Activated CD4-positive, alpha-beta T cell treated with anti-CD3 and anti-CD28 coated beads, Interleukin-2, amount 50 U/mL, for 1 hour (primary cell): Measurements from ENCODE around the gene POLDIP3.

Source experiments
- DNase-seq: peaks from one replicate; pipeline ENCODE4 v3.0.0-alpha.2; 2020

POLDIP3 gene

DNA sequence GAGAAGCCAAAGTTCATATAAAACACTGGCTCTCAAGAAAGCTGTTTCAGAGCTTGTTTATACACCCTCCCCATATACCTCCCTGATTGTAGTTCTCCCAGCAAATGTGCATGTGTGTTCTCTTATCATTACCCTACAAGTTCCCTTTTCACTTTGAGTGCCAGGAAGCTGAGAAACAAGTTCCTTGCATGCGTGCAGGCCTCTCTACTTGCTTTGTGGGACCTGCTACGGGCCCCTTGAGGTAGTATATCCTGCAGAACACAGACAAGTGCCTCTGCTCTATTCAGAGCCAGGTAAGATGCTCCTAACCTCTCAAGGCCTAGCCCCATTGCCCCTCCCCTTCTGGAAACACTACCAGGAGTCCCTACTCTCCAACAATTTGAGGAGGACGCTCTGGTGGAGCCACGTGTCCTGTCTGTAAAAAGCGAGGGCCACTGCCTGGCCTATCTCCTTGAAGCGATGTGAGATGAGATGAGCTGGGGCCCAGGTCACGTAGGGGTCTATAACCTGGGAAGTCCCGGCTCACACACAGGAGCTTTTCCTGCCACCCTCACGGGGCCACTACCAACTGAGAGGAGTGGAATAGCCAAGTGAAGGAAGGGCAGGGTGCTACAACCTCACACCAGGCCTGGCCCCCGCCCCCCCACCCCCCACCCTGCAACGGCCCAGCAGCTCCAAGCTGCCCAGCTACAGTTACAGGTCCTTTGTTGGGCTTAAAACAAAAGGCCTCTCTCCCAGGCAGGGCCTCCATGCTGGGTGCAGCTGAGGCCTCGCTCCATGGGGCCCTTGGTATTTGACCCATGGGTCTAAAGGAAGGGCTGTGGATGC lies 28.3 kb upstream of the POLDIP3 start:
- no peak for DNase-seq

- DNase-seq: no peak
Observed at GRCh38 chr22:42641801-42642413, 27.2 kb upstream of the POLDIP3 start.

DNA sequence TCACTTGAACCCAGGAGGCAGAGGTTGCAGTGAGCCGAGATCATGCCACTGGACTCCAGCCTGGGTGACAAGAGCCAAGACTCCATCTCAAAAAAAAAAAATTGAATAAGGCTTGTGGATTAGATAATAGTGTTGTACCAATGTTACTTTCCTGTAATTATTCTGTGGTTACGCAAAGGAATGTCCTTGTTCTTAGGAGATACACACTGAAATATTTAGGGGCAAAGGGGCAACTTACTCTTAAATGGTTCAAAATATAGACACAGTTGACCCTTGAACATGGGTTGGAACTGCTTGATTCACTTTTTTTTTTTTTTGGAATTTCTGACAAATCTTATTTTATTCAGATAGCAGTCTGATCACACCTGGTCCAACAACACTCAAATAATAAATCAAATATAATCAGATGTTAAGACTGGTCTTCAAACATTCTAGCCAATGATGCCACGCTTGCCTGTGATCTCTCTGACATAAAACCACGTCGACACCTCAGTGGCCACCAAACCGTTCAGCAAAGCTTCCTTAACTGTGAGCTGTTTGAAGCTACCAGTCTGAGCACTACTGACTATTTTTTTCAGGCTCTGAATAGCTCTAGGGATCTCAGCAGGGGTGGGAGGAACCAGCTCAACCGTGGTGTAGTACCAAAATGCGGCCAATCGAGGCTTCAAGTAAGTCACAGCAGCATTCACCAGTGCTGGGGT lies 25.0 kb upstream of the POLDIP3 start:
- DNase-seq: no peak

GRCh38 chr22:42637555-42637954 lies 22.9 kb upstream of the POLDIP3 start:
- DNase-seq: no peak

DNA sequence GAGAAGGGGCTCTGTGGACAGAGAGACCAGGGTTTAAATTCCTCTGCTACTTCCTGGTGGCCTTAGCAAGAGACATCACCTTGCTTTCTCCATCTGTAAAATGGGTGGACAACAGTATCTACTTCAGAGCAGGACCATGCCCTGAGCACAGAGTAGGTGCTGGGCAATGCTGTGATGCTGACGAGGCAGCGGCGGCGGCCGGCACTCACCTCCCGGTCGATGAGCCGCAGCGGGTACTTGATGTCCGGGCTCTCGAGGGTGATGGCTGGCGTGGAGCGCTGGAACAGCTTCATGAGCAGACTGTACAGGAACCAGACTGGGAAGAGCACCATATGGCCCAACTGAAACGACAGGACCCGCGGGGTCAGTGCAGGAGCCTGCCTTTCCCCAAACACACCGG lies 21.8 kb upstream of the POLDIP3 start:
- no peak for DNase-seq

DNA sequence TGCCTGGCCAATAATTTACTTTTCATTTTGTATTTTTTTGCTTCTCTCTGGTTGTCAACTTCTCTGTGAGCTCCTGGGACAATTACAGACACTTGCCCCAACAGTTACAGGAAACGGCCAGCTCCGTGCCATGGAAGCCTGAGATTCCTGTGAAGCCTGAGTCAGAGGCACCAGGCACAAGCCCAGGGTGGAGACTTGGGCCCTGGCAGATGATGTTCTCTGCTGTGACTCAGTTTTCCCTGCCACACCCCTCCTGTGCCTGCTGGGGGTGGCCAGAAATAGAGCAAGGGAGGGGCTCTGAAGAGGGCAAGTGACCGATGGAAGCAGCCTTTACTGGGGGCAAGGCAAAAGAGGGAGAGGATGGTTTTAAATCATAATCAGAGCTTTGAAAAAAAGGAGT lies 20.8 kb upstream of the POLDIP3 start:
- DNase-seq: no peak

DNA sequence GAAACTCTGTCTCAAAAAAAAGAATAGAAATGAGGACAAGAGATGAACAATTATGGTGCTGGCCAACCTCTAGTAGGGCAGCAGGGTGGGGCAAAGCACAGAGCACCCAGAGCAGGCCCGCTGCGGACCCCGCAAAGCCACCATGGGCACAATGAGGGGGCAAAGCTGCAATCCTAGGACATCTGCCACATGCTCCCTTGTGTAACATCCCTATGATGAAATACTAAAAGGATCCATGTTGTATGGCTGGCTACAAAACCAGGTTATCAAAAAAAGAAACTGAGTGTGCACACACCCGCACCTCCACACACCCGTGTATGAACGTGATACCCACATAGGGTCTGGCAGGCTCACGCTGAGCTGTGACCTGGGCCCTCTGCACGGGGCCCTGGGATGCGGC lies 18.3 kb upstream of the POLDIP3 start:
- no peak for DNase-seq

- no peak for DNase-seq
Observed at GRCh38 chr22:42632096-42632495, 17.4 kb upstream of the POLDIP3 start.

DNA sequence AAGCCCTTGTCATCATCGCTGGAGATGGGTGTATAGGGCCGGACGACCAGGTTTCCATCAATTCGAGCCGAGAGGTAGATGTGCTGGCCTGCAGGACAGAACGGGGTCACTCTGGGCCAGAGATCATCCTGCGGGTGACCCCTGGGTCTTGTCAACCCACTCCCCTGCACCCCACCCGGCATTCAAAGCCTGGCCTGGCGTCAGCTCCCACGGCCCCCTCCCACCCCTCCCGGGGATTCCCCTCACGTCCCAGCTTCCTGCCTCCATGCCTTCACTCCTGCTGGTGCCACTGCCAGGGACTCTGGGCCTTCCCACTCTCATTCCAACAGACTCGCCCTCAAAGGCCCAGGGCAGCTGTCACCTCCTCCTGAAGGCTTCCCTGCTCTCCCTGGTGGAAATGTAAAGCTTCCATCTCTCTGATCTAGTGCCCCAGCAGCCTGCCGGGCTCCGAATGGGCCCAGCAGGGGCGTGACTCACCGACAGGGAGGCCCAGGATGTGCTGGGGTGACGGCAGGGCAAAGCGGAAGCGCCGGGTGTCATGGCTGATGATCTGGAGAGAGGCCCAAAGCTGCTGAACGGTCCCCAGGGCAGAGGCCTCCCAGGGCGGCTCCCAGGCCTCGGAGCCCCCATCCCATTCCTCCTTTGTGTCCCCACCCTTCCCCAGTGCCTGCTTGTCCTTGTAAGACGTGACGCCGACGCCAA lies 16.4 kb upstream of the POLDIP3 start:
- DNase-seq: no peak

DNA sequence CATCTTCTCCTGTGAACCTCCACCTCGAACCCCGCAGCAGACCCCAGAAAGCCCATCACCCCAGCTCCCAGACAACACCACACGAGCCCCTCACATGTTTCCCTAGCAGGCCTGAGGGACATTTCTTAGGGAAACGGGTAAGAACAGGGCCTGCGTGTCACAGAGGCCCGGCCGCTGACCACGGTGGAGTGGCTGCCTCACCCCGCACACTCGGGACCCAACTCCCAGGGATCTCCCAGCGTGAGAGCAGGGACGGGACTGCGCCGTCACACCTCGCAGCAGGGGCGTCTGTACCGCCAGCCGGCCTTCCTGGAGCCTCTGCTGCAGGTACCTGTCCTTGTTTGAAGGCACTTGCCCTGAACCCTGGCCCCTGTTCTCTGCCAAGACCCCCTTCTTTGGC lies 15.5 kb upstream of the POLDIP3 start:
- DNase-seq: no peak

DNA sequence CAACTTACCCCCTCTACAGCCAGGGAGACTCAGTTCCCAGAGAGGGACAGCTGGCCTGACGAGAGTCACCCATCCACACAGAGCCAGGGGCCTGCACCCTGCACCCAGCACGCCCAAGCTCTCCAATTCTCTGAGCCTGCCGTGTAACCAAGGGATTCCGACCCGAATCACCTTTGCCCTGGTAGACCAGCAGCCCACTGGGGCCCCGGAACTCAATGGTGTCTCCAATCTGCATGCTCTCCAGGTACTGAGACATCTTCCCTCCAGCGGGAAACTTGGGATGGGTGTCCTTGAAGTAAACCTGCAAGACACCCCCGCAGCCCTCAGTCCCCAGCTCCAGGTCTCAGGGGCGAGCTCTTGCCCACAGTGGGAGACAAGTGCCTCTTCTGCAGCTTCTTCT lies 13.3 kb upstream of the POLDIP3 start:
- DNase-seq: no peak

- DNase-seq: no peak
Observed at GRCh38 chr22:42626951-42627625, 12.4 kb upstream of the POLDIP3 start.

GRCh38 chr22:42626431-42626830 lies 11.7 kb upstream of the POLDIP3 start:
- no peak for DNase-seq

DNA sequence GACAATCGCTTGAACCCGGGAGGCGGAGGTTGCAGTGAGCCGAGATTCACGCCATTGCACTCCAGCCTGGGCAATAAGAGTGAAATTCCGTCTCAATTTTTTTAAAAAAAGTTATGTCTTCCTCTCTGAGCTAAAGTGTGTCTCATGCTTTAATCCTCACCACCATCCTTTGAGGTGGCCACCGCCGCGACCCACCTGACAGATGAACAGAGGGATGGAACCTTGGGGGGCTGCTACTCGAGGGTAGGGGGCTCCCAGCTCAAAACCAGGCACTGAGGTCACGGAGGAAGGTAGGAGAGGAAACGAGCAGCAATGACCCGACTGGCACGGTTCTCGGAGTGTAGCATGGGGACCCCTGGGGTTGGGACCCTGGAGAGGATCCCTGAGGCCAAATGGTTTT lies 10.7 kb upstream of the POLDIP3 start:
- DNase-seq: no peak

DNA sequence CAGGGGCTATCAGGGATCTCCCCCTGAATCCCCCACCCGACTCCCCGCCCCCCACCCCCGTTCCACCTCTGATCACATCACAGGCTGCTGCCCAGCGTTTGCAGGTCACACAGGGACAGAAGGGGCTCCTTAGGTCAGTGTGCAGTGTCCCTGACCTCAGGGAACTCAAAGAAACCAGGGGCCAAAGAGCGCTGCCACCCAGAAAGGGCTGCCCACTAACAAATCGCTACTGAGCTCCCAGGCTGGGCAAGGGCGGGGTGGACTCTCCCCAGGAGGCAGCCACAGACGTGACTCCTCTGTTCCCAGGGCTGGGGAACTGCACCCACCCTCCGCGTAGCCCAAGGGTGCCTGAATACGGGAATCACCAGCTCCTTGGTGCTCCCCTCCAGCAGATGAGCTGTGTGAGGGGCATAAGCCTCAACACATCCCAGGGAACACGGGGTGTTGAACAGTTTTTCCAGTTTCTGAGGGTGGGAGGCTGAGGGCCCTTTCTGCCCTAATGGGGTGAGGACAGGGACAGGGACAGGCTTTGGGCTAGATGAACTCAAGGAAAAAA lies 9.9 kb upstream of the POLDIP3 start:
- DNase-seq: no peak

- DNase-seq: no peak
Observed at GRCh38 chr22:42623756-42624441, 9.2 kb upstream of the POLDIP3 start.

- DNase-seq: no peak
Observed at GRCh38 chr22:42623301-42623751, 8.6 kb upstream of the POLDIP3 start.

DNA sequence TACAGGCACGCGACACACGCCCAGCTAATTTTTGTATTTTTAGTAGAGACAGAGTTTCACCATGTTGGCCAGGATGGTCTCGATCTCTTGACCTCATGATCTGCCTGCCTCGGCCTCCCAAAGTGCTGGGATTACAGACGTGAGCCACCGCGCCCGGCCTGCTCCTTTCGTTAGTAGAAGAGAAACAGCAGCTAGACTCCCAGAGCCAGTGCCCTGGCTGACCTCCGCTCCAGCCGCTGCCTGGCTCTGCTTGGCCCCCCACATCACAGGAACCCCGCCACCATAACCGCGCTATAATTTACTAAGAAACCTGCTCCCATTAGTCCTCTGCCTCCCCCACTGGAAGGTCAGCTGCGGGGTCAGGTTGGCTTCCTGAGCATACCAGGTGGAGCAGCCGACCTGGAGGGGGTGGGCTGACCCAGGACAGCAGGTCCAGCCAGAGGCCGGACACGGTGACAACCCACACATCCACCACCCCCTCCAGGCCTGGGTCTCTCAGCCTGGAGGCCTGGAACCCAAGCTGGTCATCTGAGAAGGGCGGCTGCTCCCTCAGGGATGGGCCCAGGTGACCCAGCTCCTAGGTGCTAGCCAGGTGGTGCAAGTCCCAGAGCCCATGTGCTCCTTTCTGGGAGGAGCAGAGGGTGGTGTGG lies 7.5 kb upstream of the POLDIP3 start:
- DNase-seq: no peak

- DNase-seq: peak; percentile 48
Observed at GRCh38 chr22:42621505-42622002, 6.9 kb upstream of the POLDIP3 start.

GRCh38 chr22:42620084-42620483 lies 5.4 kb upstream of the POLDIP3 start:
- DNase-seq: no peak
